Measurements from ENCODE around the gene UBE2L3. TPM values are rescaled to one million over a fixed set of nuclear protein-coding genes. Genes with fewer than 3 reads are reported as not detected.
"Not testable (repeated sequence)": the region's sequence is repeated elsewhere in the genome, so short reads cannot be mapped to it uniquely, and the experiment has no call there.

UBE2L3 gene
- total RNA-seq, 1 donor from 2014 or later = 39.8 TPM

DNA sequence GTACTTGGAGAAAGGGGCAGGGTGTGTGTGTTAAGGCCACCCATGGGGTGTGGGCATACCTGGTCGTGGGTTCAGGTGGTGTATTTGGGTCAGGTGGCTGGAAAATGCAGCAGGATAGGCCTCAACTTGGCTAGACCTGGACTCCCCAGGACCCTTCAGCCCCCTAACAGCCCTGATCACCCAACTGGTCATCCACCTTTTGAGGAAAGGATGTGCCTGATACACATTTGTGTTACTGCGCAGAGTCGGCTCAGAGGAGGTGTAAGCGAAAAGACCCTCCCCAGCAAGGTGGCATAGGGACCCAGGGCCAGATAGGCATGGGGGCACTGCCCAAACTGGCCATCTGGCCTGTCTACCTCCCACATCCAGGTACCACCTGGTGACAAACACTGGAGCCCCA, 16.2 kb upstream of the UBE2L3 start, which contains the start of gene RIMBP3C:
Gene RIMBP3C (minus strand): TSS at position 101 of the 400 bp plus-strand sequence. CDS start 485 bp downstream, outside the sequence.
- H3K9me3 Mint-ChIP-seq; CTCF ChIA-PET; POLR2A ChIA-PET; H3K4me3 Mint-ChIP-seq; H3K27ac Mint-ChIP-seq; H3K36me3 Mint-ChIP-seq (ENCODE audit: low read depth); intact Hi-C loops (cut with micrococcal nuclease); ATAC-seq (ENCODE audit: low read depth); H3K27me3 Mint-ChIP-seq; H3K4me1 Mint-ChIP-seq; DNase-seq: not testable (repeated sequence)

DNA sequence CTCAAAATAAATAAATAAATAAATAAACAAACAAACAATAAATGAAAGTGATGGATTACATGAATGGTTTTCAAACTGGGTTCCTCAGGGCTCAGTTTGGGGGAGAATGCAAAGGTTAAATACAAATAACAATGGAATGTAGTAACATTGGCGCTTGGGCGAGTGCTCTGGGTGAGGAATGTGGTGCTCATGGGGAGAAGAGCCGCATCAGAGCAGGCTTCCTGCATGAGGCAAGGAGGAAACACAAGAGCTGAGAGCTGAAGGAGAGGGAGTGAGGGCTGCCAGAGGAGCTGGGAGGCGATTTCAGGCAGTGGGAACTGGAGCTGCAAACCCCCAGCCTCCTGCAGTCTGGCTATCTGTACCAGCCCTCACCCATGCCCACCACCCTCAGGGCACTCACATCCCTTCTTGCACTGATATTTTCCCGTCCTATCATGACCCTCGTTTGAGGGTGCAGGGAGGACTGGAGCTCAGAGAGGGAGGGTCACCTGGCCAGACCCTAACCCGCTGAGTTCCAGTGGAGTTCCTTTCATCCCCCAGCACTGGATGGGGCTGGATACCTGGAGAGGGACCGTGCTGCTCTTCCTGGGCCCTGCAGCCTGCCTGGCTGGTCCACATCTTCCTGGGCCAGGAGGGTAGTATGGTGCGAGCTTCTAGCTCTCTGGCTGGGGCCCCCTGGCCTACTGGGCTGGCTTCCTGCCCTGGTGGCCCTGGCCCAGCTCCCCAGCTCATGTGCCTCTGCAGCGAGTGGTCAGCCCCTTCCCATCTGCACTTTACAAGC, 8.0 kb upstream of the UBE2L3 start:
- ATAC-seq (ENCODE audit: low read depth); H3K4me3 Mint-ChIP-seq; H3K27me3 Mint-ChIP-seq; DNase-seq; POLR2A ChIA-PET; H3K4me1 Mint-ChIP-seq; CTCF ChIA-PET; intact Hi-C loops (cut with micrococcal nuclease); H3K9me3 Mint-ChIP-seq; H3K27ac Mint-ChIP-seq; H3K36me3 Mint-ChIP-seq (ENCODE audit: low read depth): not testable (repeated sequence)

DNA sequence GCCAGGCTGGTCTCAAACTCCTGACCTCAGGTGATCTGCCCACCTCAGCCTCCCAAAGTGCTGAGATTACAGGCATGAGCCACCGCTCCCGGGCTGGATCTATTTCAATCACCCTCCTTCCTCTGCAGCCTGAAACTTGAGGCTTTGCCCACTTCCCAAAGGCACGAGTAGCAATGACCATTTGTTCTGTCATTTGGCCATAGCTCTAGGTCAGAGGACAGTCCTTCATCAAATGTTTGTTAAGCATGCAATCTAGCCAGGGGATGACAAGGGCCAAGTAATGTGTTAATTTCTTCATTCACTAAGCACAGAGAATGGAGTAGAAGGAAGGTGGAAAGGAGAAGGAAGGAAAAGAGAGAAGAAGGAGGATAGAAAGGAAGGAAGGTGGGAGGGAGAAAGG, 6.9 kb upstream of the UBE2L3 start:
- H3K9me3 Mint-ChIP-seq; CTCF ChIA-PET; ATAC-seq (ENCODE audit: low read depth); H3K36me3 Mint-ChIP-seq (ENCODE audit: low read depth); H3K27ac Mint-ChIP-seq; POLR2A ChIA-PET; DNase-seq; H3K4me1 Mint-ChIP-seq; H3K27me3 Mint-ChIP-seq; H3K4me3 Mint-ChIP-seq; intact Hi-C loops (cut with micrococcal nuclease): not testable (repeated sequence)

DNA sequence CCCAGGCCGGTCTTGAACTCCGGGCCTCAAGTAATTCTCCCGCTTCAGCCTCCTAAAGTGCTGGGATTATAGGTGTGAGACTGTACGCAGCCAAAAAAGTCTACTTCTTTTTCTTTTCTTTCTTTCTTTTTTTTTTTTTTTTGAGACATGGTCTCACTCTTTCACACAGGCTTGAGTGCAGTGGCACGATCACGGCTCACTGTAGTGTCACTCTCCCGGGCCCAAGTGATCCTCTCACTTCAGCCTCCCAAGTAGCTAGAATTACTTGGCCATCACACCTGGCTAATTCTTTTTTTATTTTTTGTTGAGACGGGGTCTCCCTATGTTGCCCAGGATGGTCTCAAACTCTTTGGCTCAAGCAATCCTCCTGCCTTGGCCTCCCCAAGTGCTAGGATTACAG, 3.6 kb upstream of the UBE2L3 start:
- no peak for ATAC-seq (ENCODE audit: low read depth)

DNA sequence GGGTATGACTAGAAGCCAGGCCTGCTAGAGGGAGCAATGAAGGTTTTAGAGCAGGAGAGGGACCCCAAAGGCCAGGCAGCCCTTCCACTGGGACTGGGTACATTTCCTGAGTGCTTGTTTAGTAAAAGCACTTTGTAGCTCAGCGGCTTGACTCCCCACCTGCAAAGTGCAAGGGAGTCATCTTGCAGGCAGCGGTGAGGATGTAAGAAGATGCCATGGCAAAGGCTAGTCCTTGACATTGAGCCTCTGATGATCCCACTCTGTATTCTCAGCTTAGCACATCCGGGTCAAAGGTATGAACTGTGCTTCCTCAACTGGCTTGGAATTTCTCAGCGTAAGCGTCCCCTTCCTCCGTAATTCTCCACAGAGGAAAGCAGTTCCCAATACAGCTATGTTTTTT, 3.1 kb upstream of the UBE2L3 start:
- TF ChIP-seq, protein P1, sequence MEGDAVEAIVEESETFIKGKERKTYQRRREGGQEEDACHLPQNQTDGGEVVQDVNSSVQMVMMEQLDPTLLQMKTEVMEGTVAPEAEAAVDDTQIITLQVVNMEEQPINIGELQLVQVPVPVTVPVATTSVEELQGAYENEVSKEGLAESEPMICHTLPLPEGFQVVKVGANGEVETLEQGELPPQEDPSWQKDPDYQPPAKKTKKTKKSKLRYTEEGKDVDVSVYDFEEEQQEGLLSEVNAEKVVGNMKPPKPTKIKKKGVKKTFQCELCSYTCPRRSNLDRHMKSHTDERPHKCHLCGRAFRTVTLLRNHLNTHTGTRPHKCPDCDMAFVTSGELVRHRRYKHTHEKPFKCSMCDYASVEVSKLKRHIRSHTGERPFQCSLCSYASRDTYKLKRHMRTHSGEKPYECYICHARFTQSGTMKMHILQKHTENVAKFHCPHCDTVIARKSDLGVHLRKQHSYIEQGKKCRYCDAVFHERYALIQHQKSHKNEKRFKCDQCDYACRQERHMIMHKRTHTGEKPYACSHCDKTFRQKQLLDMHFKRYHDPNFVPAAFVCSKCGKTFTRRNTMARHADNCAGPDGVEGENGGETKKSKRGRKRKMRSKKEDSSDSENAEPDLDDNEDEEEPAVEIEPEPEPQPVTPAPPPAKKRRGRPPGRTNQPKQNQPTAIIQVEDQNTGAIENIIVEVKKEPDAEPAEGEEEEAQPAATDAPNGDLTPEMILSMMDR (IDR thresholded peaks at IDR 0.05) = no peak
- Mint-ChIP-seq H3K9me3 (no peaks in the 10 kb centered on the region), H3K36me3 (ENCODE audit: low read depth) (peaks cover 1% of the 10 kb centered on the region)

More for the DNA sequence above, 3.6 kb upstream of the UBE2L3 start:
- TF ChIP-seq, protein P1 (IDR thresholded peaks at IDR 0.05) = no peak
- ChIA-PET CTCF (interaction anchor here (1.0 kb wide), 1 partner anchor 78 kb away, joined by 6 read pairs; the partner anchor contains the start of gene SDF2L1), POLR2A (interaction anchor here (0.6 to 0.7 kb wide), 2 partner anchors 92 to 191 kb away, joined by 3 to 4 read pairs; no protein-coding TSS in a partner anchor)
- DNase-seq = no peak
- Mint-ChIP-seq H3K4me1 (peaks cover 9% of the 10 kb centered on the region), H3K27me3 (no peaks in the 10 kb centered on the region), H3K27ac (no peak overlapping the region), H3K9me3 (no peaks in the 10 kb centered on the region), H3K4me3 (no peak overlapping the region), H3K36me3 (ENCODE audit: low read depth) (no peaks in the 10 kb centered on the region)
- intact Hi-C loops (cut with micrococcal nuclease) = no loop called here

DNA sequence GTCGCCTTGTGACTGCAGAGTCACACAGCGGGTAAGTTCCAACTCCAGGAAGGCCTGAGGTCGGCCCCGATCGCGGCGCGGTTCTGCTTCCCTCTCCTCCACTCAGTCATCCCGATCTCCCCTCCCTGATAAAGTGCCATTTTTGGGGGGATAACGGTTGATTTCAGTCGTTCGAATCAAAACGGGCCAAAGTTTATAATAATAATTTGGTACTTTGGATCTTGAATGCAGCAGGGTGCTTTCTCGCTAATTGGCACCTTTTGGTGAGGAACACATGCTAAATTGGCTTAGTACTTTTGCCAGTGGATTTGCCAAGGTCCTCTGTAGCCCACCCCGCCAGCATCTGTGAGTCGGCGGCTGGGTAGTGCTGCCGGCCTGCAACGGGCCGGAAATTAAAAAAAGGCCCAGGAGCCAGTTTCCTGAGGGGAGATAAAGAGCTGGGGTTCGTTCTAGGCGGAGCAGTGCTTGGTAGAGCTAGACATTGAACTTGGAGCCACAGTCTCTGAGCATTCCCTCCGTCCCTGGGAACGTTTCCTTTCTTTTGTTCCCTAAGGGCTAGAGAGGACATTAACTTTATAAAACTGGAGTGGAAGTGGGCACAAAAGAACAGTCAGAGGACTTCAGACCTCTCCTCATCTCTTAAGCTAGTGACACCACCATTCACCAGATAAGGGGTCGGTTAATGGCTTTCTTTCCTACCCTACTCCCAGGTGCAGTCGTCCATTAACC, 997 bp downstream of the UBE2L3 start:
- TF ChIP-seq, protein P1 (IDR thresholded peaks at IDR 0.05) = no peak
- POLR2A ChIA-PET = interaction anchor here (0.6 to 2.4 kb wide), 5 partner anchors 19 to 1709 kb away, joined by 3 to 10 read pairs (median 7); partner anchors contain the start of genes SDF2L1 and YDJC
- Mint-ChIP-seq H3K4me1 (peaks cover 51% of the 10 kb centered on the region), H3K27me3 (no peaks in the 10 kb centered on the region), H3K36me3 (ENCODE audit: low read depth) (peaks cover 21% of the 10 kb centered on the region), H3K27ac (peak overlapping the region; percentile 82), H3K4me3 (peak overlapping the region; percentile 89), H3K9me3 (no peaks in the 10 kb centered on the region)
- DNase-seq (no peak), ATAC-seq (ENCODE audit: low read depth) (peak; percentile 10)
- intact Hi-C loops (cut with micrococcal nuclease) = loop anchor here (1.0 kb wide), 1 partner anchor 20 kb away; no protein-coding TSS in a partner anchor
- CTCF ChIA-PET = interaction anchor here (1.2 to 1.4 kb wide), 2 partner anchors 11 to 61 kb away, joined by 3 to 4 read pairs; no protein-coding TSS in a partner anchor

More for the DNA sequence above, 3.1 kb upstream of the UBE2L3 start:
- H3K27ac Mint-ChIP-seq = no peak overlapping the region
- no peak for ATAC-seq (ENCODE audit: low read depth)
- no peak overlapping the region for H3K4me3 Mint-ChIP-seq
- intact Hi-C loops (cut with micrococcal nuclease) = no loop called here
- H3K4me1 Mint-ChIP-seq = peaks cover 14% of the 10 kb centered on the region
- H3K27me3 Mint-ChIP-seq = no peaks in the 10 kb centered on the region
- POLR2A ChIA-PET = interaction anchor here (0.6 kb wide), 1 partner anchor 91 kb away, joined by 3 read pairs; no protein-coding TSS in a partner anchor
- CTCF ChIA-PET = interaction anchor here (1.0 kb wide), 1 partner anchor 78 kb away, joined by 6 read pairs; the partner anchor contains the start of gene SDF2L1
- no peak for DNase-seq

DNA sequence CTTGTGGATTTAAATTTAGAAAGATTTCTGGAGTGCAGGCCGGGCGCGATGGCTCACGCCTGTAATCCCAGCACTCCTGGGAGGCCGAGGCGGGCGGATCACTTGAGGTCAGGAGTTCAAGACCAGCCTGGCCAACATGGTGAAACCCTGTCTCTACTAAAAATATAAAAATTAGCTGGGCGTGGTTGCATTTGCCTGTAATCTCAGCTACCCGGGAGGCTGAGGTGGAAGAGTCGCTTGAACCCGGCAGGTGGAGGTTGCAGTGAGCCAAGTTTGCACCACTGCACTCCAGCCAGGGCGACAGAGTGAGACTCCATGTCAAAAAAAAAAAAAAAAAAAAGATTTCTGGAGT, 1.5 kb downstream of the UBE2L3 start:
- POLR2A ChIA-PET = interaction anchor here (0.6 to 2.4 kb wide), 3 partner anchors 20 to 1710 kb away, joined by 3 to 10 read pairs (median 7); partner anchors contain the start of gene YDJC
- CTCF ChIA-PET = interaction anchor here (1.2 kb wide), 1 partner anchor 10 kb away, joined by 3 read pairs; no protein-coding TSS in a partner anchor
- not testable (repeated sequence) for ATAC-seq (ENCODE audit: low read depth)

More for the DNA sequence above, 1.5 kb downstream of the UBE2L3 start:
- H3K27ac Mint-ChIP-seq; H3K9me3 Mint-ChIP-seq; H3K27me3 Mint-ChIP-seq; intact Hi-C loops (cut with micrococcal nuclease); DNase-seq: not testable (repeated sequence)
- peaks cover 54% of the 10 kb centered on the region for H3K4me1 Mint-ChIP-seq
- H3K36me3 Mint-ChIP-seq (ENCODE audit: low read depth) = peaks cover 21% of the 10 kb centered on the region
- peak overlapping the region; percentile 89 for H3K4me3 Mint-ChIP-seq

Data from activated B cell treated with CpG ODN at 0.5 μM for 24 hours (primary cell).